HG03457 (cell line): ENCODE results near the gene CA12.

Experiments
- ATAC-seq: cut with Tn5 transposase; IDR thresholded peaks from one replicate; pipeline ENCODE4 v1.9.1; 2021; ENCODE audit warnings: moderate number of reproducible peaks; ENCODE audit not compliant: unreplicated experiment

CA12 gene

DNA sequence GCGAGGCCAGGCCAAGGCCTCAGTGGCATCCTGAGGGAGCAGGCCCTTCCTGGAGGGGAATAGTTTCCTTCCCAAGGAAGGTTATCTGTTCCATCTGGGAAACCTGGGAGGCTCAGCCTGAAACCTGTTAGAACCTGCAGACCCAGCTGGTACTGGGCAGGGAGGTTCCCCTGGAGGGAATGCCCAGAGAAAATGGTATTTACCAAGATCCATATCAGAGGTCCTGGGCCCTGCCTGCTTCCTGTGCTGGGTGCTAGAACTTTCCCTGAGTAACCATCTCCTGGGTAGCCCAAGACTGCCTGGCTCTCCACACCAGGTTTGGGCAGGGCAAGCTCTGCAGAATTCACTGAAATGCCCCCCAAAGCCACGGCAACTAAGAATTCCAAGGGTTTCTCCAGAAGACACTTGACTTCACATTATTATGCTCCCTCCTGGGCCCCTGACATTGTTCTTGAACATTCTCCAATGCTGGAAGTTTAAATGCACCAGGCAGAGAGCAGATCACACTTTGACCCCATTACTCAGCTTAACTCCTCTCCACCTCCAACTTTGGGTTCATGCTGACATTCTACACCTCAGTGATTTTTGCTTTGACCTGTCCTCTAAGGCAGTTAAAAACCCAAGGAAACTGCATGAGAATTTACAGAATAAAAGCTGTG lies 2.0 kb downstream of the CA12 start:
- no peak for ATAC-seq

DNA sequence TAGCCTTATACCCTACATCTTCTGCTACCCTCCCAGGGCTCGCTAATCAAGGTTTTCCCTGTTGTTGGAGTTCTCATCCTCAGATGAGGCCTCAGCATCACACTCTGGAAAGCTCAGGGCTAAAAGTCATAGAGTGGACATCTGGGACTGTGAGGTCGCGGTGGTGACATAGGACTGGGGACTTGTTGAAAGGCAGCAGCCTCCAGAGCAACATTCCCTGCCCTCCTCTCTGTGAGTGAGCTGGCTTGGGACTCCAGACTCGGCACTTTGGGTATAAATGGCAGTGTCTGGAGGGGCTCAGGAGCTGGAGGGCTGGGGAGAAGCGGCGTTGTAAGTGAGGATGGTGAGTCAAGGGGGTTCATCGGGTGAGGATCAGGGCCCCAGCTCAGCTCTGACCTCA lies 2.7 kb downstream of the CA12 start:
- no peak for ATAC-seq

DNA sequence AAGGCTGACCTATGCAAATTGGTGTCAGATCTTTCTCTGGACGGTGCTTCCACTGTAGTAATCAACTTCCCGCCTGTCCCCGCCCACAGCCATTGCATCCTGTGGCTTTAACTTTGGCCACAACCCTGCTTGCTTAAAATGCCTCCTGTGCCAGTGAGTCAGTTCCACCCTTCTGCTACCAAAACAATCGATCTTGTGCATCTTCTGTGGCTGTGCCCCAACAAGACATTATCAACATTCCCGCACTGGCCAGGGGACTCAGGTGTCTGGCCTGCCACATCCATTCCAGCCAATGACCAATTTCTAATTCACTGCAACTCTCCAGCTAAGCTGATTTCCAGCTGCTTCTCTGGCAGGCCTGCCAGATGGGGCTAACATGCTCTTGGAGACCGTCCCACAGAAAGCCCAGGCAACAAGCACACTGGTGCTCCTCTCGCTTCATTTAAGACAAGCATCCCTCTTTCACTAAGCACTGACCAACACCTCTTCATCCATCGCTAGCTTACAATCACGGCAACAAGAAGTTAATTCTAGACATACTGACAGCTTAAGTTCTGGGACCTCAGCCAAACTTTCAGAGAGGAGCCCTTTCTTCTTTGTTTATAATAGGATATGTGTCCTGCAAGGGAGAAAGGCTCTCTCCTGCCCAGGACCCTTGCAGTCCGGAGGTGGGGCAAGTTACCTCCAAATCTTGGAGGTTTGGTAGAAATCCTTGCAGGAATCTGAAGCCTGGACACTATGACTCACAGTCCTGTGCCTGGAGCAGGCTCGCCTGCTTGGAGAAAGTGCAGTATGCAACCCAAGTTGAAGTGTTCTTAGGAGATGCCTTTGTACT lies 6.7 kb downstream of the CA12 start:
- no peak for ATAC-seq

DNA sequence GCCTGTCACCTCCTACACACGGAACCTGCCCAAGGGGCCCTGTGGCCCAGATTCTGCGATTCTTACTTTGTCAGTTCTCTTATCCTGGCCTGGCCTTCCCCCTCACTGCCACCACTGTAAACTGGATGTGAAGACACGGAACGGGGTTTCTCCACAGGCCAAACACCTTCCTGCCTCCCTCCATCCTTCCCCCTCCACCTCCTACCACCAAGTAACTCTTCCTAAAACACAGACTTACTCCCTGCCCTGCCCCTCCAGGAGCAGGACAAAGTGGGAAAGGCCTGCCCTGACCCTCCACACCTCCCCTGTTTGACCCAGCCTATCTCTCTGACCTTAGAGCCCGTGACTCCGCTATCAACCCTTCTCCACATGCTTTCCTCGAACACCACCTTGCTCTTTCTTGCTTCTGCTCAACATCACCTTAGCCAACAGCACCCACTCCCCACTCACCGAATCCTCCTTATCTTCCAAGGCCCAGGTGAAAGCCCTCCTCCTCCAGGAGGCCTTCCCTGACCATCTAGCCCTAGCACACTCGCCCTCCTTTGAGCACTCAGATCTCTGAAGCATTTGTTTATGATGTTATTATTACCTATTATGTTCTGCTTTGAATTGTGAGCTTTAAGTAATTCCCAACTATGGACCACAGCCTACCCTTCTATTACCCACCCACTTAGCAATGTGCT lies 7.6 kb downstream of the CA12 start:
- ATAC-seq: no peak

DNA sequence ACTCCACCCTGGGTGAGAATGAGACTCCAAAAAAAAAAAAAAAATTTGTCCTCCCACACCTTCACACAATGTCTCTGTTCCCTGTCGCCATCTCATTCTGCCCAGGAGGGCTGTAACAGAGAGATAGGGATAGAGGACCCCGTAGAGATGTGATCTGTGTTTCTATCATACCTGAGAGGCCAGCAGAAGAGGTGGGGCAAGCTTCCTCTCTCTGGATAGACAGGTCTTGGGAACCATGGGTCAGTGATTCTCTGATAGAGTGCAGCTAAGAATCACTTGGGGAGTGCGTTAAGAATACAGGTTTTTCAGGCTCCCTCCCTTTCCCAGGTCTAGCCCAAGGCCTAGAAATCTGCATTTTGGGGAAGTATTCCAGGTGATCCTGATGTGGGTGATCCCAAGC lies 8.3 kb downstream of the CA12 start:
- ATAC-seq: no peak

DNA sequence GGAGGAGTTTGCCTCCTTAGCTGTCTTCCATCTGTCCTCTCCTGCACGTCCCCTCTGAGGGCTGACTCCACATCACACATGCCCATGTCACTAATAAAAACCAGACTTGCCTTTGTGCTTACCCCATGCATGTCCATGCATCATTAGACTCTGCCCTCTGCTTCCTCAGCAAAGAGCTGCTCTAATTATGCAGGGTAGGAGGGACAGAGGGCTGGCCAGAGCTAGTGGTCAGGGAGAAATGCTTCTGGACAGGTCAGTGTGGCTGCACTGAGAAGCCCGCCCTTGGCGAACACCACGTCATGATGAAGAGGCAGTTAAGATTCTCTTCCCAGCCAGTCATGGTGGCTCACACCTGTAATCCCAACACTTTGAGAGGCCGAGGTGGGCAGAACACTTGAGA lies 8.9 kb downstream of the CA12 start:
- no peak for ATAC-seq

DNA sequence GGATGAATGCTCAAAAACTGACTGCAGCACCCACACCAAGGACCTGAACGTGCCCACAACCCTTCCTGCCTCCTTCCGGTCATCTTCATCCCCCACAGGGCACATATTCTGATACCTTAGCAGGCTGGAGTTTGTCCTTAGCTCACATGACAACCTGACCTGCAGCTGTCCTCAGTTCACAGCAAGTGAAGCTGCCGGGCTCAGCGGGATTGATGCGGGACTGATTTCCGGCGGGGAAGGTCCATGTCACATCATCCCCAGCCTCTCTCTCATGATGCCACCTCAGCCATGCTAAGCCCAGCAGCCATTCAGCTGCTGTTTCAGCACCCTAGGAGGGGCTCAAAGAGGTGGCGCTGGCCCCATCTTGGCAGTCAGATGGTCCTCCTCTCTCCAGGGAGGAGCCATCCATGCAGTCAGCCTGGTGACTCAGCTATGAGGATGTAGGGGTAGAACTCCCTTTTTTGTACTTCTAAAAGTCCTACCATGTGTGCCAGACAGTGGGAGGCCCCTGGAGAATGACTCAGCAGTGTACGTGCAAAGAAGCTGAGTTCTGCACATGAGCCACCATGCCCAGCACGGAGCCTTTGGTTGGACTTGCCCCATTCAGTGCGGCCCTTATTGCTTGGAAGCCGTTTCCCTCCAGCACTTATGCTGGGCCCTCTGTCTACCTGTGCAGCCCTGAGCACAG lies 9.5 kb downstream of the CA12 start:
- no peak for ATAC-seq

DNA sequence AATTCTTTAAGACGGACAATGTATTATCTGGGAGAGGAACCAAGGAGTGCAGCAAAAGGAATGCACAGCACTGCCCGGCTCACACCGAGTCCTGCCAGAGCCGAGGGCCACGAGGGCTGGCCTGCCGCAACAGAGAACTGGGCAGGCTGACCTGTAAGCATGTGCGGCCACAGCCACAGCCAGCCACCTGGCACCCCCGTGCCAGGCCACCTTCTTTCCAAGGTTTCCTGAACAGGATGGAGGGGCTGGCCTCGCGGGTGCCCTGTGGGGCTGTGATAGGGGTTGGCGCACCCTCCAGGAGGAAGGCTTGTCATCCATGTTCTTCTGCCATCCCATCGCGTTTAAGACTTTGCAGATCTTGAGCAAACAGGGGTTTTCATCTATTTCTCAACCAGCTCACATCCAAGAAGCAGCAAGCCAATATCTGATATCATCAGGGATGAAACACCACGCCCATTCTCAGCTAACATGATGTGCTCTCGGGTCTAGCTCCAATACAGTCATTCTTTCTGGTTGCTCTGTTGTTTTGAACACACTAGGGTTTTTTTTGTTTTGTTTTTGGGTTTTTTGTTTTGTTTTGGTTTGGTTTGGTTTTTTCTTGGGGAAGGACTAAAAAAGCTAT lies 10.2 kb downstream of the CA12 start:
- no peak for ATAC-seq

DNA sequence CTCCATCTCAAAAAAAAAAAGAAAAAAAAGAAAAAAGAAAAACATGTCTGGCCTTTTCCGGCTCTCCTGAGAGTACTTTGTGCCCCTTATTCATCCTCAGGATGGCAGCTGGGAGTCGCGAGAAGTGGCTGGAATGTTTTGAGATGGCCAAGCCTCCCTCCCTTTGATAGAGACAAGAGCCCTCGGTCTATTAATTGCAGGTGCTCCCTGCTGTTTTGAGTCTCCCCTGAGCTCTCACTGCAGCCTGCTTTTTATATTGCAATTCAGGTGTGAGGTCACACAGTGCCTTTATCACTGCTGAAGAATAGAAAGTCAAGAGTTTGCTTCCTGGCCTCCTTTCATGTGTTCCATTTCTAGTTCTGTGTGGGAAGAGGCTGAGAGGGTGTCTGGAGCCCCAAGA lies 10.9 kb downstream of the CA12 start:
- ATAC-seq: no peak

DNA sequence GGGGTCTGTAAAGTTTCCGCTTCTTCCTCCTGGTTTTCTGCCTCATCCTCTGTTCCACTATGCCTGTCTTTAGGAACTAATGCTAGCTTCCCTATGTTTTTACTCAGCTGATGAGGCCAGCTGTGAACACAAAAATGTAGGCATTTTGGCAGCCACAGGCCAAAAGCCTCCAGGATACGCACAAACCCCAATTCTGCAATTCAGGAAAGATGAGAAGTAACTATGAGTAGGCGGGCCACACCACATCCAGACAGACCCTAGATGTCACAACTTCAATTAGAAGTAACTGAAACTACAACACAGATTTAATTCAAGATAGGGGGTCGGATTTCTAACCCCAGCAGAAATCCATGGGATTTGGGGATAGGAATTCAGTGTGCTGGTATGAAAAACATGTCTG lies 11.9 kb downstream of the CA12 start:
- no peak for ATAC-seq

DNA sequence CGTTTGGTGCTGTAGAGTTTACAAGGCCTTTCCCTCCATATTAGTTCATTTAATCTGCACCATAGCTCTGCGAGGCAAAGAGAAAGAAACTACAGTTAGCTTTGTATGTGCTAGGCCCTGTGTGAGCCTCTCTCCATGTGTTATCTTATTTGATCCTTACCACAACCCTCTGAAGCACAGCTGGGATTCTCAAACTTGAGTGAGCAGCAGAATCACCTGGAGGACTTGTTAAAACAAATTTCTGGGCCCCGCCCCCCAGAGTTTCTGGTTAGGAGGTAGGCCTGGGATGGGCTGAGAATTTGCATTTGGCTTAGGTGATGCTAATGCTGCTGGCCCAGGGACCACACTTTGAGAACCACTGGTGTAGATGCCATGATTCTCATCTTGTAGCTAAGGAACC lies 12.3 kb downstream of the CA12 start:
- ATAC-seq: no peak

DNA sequence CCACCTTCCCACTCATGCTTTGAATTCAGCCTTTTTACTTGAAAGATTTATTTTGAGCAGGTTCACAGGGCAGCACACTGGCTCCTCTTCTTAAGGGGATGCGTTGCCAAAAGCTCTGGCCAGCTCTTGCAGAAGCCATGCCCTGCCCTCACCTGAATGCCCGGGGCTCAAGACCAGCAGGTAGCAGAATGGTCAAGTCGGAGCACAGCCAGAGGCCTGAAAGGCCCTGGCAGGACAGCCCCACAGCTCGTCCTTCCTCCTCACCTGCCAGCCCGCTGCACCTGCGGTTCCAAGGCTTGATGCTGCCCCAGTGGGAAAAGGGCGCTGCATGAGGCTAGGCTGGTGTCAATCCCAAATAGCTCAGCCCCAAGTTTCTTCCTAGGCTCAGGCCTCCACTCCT lies 13.1 kb downstream of the CA12 start:
- no peak for ATAC-seq

DNA sequence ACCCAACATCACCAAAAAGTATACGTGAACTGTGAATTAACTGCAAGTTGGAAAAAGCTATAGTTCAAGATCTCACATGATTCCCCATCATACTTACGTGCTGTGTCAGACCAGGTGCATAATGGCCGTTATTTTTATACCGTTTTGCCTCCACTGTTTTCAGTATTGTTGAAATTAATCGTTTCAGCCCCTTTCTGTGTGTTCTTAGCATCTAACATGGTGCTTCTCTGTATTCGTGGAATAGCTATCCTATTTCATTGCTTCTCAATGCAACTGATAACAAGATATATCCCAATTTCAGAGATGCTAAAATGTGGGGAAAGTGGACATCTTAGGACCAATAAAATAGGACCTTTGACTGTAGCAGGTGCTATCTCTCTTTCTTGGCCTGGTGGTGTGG lies 13.7 kb downstream of the CA12 start:
- ATAC-seq: no peak

DNA sequence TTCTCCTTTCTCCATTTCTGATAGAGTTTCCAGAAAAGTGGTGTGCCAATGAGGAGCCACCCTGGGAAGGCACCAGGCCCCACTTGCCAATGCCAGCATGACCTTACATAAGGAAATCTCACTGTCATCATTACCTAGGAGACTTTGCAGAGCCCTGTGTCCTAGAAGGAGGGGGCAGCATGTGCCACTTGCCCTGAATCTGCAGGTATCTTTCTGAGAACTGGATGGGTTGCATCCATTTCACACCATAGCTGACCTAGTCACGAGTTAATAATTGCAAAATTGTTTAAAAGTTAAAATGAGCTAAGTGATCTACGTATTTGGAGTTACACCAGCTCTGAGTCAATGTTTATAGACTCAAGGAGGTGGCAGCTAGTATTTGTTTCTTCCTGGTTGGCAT lies 14.3 kb downstream of the CA12 start:
- no peak for ATAC-seq

DNA sequence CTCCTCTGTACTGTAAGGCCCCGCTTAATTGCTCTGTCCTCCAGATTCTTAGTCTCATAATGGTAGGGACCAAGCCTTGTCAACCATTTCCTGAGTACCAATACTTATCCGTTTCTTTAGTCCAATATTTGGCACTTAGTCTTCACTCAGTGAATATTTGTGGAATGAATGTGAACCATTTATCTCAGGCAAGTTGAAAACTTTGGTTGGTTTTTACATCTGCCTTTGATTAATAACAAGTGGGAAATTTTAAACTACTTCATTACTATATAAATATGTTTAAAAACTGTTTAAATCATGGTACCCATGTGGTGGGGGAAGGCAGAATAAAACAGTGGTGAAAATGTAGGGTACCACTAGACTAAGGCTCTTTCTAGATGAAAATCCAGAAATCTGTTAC lies 15.2 kb downstream of the CA12 start:
- no peak for ATAC-seq

DNA sequence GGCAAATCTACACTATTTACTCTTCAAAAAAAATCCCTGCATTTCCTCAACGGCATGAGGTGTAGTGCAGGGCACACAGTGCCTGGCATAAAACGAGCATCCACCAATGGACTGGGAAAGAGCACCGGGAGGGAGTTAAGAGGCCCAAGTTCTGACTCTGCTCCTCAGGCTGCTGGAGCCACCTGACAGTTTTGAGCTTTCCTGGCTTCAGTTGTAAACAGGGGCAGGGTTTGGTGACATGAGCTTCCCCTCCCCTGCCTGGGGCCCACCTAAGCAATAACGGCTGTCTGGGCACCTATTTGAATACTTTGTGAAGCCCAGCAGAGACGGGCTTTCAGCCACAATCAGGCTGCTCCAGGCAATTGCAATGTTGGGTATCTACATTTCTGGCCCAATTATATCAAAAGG lies 16.4 kb downstream of the CA12 start:
- ATAC-seq: no peak

DNA sequence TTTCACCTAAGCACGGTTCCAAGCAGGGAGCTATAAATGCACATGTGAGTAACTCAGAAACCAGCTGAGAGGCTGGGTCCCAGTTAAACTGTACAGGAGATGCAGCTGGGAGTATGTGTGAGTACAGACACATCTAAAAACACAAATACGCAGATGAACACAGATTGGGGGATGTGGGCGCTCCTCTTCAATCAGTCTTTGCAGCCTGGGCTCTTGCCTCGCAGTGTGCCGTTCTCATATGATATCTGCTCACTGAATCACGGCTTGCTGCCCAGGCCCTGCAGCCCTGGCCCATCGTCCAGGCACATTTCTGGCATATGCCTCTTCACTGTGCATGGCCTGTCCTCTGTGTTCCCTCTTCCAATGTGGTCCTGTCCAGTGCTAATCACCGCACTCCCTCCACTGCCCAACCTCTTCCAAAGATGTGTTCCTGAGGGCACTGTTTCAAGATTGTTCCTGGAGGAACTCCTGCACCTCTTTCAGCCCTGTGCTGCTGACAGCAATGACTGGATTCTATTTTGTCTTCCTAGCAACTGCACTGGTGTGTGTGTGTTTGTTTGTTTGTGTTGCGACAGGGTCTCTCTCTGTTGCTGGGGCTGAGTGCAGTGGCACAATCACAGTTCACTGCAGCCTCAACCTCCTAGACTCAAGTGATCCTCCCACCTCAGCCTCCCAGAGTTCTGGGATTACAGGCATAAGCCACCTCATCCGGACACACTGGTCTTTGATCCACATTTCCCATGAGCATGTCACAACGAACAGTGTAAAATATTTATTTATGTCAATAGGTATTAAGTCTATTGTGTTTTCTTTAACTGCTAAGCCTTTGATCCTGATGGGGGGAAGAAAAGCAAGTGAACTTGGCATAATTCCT lies 17.0 kb downstream of the CA12 start:
- ATAC-seq: no peak

DNA sequence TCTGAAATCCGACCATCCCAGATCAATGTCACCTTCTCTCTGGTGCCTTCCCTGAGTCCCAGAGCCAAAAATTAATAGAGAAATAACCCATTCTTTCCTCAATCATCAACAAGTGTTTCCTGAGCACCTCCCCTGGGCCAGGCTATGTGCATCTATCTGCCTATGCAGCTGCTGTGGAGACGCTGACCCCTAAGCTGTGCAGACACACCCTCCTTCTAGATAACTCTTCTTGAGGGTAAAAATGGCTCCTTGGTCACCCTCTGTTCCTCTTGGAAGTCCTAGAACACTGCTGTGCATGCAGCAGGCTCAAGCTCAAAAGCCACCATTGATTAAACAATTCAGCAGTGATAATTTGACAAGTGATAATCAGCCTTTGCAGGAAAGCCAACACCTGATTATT lies 18.4 kb downstream of the CA12 start:
- ATAC-seq: no peak

DNA sequence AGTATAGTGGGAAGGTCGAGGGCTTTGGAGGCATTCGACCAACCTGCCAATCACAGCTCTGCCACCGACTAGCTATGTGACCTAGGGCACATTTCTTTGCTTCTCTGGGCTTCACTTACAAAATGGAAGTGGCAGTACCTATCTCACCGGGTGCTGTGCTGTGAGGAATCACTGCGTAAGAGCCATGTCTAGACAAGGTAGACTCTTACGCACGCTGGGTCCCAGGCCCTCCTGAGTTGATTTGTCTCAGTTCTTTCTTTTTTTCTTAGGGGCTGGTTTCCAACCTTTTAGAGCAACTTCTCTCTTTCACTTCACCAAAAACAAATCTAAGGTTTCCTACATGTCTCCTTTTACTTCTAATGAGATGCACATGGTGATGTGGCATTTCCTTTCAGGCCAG lies 18.8 kb downstream of the CA12 start:
- no peak for ATAC-seq

DNA sequence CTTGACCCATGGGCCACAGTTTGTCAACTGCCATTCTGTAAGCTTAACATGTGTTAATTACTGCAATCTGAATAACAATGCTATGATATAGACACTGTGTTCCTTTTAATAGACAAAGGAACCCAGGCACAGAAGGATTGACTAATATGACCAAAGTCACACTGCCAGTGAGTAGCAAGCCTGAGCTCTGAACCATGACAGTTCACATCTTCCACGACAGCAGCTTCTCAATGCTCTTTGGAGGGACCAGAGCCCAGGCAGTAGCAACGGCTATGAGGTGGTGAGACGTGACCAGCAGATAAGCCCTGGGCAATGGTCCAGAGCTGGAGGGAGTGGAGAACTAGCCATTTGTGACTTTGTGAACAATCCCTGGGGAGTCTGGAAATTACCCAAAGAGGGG lies 19.4 kb downstream of the CA12 start:
- no peak for ATAC-seq
